ENCODE data around the gene GKN1.

The GKN1 gene

GRCh38 chr2:68961380-68961779, 13.1 kb upstream of the GKN1 start:
- DNase-seq: no peak

GRCh38 chr2:68964282-68964681, 10.2 kb upstream of the GKN1 start:
- DNase-seq: no peak

- no peak for DNase-seq
Measured at GRCh38 chr2:68968221-68968620, 6.2 kb upstream of the GKN1 start.

- no peak for DNase-seq
Measured at GRCh38 chr2:68969736-68970490, 4.5 kb upstream of the GKN1 start.

- no peak for DNase-seq
Measured at GRCh38 chr2:68970566-68971265, 3.7 kb upstream of the GKN1 start.

- no peak for DNase-seq
Measured at GRCh38 chr2:68971591-68972231, 2.7 kb upstream of the GKN1 start.

- DNase-seq: no peak
Measured at GRCh38 chr2:68974946-68975665, 670 bp downstream of the GKN1 start.

GRCh38 chr2:68975844-68976243, 1.4 kb downstream of the GKN1 start:
- DNase-seq: no peak

- DNase-seq: no peak
Measured at GRCh38 chr2:68977453-68977852, 3.0 kb downstream of the GKN1 start.

GRCh38 chr2:68978098-68978497, 3.7 kb downstream of the GKN1 start:
- no peak for DNase-seq

- DNase-seq: peak; percentile 23
Measured at GRCh38 chr2:68980956-68981355, 6.5 kb downstream of the GKN1 start.

- no peak for DNase-seq
Measured at GRCh38 chr2:68987021-68987503, 12.6 kb downstream of the GKN1 start.

- DNase-seq: no peak
Measured at GRCh38 chr2:68989035-68989434, 14.6 kb downstream of the GKN1 start.

- DNase-seq: no peak
Measured at GRCh38 chr2:68992341-68992740, 17.9 kb downstream of the GKN1 start.

- DNase-seq: no peak
Measured at GRCh38 chr2:68992933-68993332, 18.5 kb downstream of the GKN1 start.

GRCh38 chr2:68993660-68994059, 19.2 kb downstream of the GKN1 start:
- no peak for DNase-seq

GRCh38 chr2:68994864-68995263, 20.4 kb downstream of the GKN1 start:
- no peak for DNase-seq

GRCh38 chr2:68995916-68996315, 21.5 kb downstream of the GKN1 start:
- no peak for DNase-seq

- DNase-seq: no peak
Measured at GRCh38 chr2:68997401-68997800, 23.0 kb downstream of the GKN1 start.

GRCh38 chr2:69001879-69002278, 27.4 kb downstream of the GKN1 start:
- DNase-seq: no peak

- no peak for DNase-seq
Measured at GRCh38 chr2:69003731-69004130, 29.3 kb downstream of the GKN1 start.

- DNase-seq: no peak
Measured at GRCh38 chr2:69007169-69007568, 32.7 kb downstream of the GKN1 start.

GRCh38 chr2:69007603-69008002, 33.2 kb downstream of the GKN1 start:
- DNase-seq: no peak
